ENCODE data around the gene LY6G6D. TPM values are rescaled to one million over a fixed set of nuclear protein-coding genes. Genes with fewer than 3 reads are reported as not detected.

LY6G6D gene
- total and polyA plus RNA-seq, 11 donors = 0.75 TPM; not detected in 10

DNA sequence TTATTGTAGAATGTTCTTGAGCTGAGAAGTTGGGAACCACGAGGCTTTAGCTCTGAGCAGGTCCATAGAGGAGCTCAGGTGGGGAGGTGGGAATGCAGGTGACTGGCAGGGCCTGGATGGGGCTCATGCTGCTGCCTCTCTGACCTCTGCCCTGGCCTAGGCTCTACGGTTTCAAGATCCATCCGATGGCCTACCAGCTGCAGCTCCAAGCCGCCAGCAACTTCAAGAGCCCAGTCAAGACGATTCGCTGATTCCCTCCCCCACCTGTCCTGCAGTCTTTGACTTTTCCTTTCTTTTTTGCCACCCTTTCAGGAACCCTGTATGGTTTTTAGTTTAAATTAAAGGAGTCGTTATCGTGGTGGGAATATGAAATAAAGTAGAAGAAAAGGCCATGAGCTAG, 45.5 kb upstream of the LY6G6D start, which contains the start of gene LY6G5B:
Gene LY6G5B, plus strand, starts transcription at position 301 of the 400 bp plus-strand sequence. CDS start 975 bp downstream, outside the sequence.
- WGBS, 4 donors = 84 to 95% (median 88%) methylated on average over 8 of the region's 8 CpGs
- intact Hi-C loops (cut with DNase I) = loop anchor here in 3 of 10 donors (5.0 to 10.0 kb wide), 3 partner anchors 163 to 505 kb away; partner anchors contain the start of genes AGPAT1 (in 2 of the 3), RNF5 (in 2 of the 3), NELFE (in 1 of the 3) and SKIC2 (in 1 of the 3)
- no peaks in the 10 kb centered on the region for H3K9me3 ChIP-seq

DNA sequence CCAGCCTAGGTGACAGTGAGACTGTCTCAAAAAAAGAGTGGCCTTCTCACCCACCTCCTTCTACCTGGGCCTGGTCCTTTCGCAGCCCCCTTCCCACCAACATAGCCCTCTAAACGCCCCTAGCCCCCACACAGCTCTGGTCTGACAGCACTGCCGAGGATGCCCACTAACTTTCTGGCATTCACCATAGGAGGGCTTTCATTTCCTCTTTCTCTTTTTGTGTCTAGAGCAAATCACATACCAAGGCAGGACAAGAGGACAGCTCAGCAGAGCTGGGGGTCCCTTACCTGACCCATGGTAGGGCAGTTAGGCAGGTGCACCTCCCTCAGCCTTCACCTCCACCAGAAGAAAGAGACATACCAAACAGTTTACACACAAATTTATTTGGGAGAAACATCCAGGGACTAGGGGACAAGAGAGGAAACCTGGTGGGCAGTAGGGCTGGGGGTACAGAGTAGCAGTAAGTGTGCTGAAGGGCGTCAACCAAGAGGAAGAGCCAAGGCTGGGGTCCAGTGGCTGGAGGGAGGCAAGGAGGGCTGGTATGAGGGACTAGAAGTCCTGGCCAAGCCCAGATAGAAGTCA, 38.7 kb upstream of the LY6G6D start:
- WGBS, 4 donors = 81 to 90% (median 84%) methylated on average over 4 of the region's 4 CpGs
- intact Hi-C loops (cut with DNase I) = loop anchor here in 1 of 10 donors (5.0 kb wide), 1 partner anchor 201 kb away; the partner anchor contains the start of gene SLC44A4
- ATAC-seq = no peak
- Histone ChIP-seq H3K27me3 (no peaks in the 10 kb centered on the region), H3K4me3 (no peak overlapping the region), H3K27ac (no peak overlapping the region), H3K9me3 (no peaks in the 10 kb centered on the region), H3K4me1 (peaks cover 0 to 14% (median 11%) of the 10 kb centered on the region in 12 donors), H3K36me3 (peaks cover 0 to 37% (median 23%) of the 10 kb centered on the region in 9 donors)
- no peak for DNase-seq
- TF ChIP-seq CTCF (IDR thresholded peaks at IDR 0.05) (no peak), POLR2A (IDR thresholded peaks at IDR 0.05) (no peak)

More for the DNA sequence above, 45.5 kb upstream of the LY6G6D start, which contains the start of gene LY6G5B:
- H3K36me3 ChIP-seq = peaks cover 7 to 73% (median 69%) of the 10 kb centered on the region in 9 donors
- ATAC-seq (no peak), DNase-seq (no peak)
- peaks cover 0 to 28% (median 14%) of the 10 kb centered on the region in 12 donors for H3K4me1 ChIP-seq
- H3K4me3 ChIP-seq = no peak within 1 kb of the TSS
- no peak within 1 kb of the TSS for H3K27ac ChIP-seq
- TF ChIP-seq POLR2A (IDR thresholded peaks at IDR 0.05) = no peak
- TF ChIP-seq CTCF (IDR thresholded peaks at IDR 0.05) = no peak
- H3K27me3 ChIP-seq = no peaks in the 10 kb centered on the region

DNA sequence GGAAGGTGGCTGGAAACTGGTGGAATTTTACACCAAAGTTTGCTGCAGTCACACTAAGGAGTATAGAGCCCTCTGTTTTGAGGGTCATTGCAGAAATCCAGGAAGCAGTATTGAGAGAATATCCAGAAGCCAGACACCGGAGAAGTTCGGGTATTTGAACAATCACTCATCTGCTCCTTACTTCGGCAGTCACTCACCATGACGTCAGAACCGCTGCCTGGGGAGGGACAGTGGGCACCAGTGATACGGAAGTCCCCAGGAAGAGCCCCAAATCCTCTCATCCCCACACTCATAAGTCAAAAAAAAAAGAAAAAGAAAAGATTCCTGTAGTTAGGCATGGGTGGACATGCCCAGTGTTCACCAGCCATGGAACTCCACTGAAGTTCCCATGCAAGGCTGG, 38.2 kb upstream of the LY6G6D start:
- Histone ChIP-seq H3K36me3 (peaks cover 0 to 32% (median 18%) of the 10 kb centered on the region in 9 donors), H3K4me1 (peaks cover 0 to 19% (median 13%) of the 10 kb centered on the region in 12 donors), H3K27me3 (no peaks in the 10 kb centered on the region), H3K27ac (no peak overlapping the region), H3K9me3 (no peaks in the 10 kb centered on the region), H3K4me3 (no peak overlapping the region)
- no peak for ATAC-seq
- 73 to 83% (median 79%) methylated on average over 6 of the region's 6 CpGs for WGBS, 4 donors
- TF ChIP-seq CTCF (IDR thresholded peaks at IDR 0.05) = no peak
- TF ChIP-seq POLR2A (IDR thresholded peaks at IDR 0.05) = no peak
- intact Hi-C loops (cut with DNase I) = loop anchor here in 1 of 10 donors (5.0 kb wide), 1 partner anchor 200 kb away; the partner anchor contains the start of gene SLC44A4
- no peak for DNase-seq

GRCh38 chr6:31677955-31678354, 37.2 kb upstream of the LY6G6D start:
- ATAC-seq (no peak), DNase-seq (no peak)
- peaks cover 0 to 22% (median 8%) of the 10 kb centered on the region in 9 donors for H3K36me3 ChIP-seq
- peaks cover 0 to 21% (median 14%) of the 10 kb centered on the region in 12 donors for H3K4me1 ChIP-seq
- no peak overlapping the region for H3K27ac ChIP-seq
- H3K27me3 ChIP-seq = no peaks in the 10 kb centered on the region
- intact Hi-C loops (cut with DNase I) = loop anchor here in 1 of 10 donors (5.0 kb wide), 1 partner anchor 199 kb away; the partner anchor contains the start of gene SLC44A4
- no peaks in the 10 kb centered on the region for H3K9me3 ChIP-seq
- H3K4me3 ChIP-seq = no peak overlapping the region
- WGBS, 4 donors = 77 to 81% (median 78%) methylated on average over 8 of the region's 8 CpGs
- TF ChIP-seq POLR2A (IDR thresholded peaks at IDR 0.05) (no peak), CTCF (IDR thresholded peaks at IDR 0.05) (no peak)
